GM19023 (cell line): ENCODE results near the gene CLPSL2.

Experiments
- ATAC-seq: cut with Tn5 transposase; IDR thresholded peaks from one replicate; pipeline ENCODE4 v1.9.1; 2021; ENCODE audit warnings: mild to moderate bottlenecking, moderate library complexity; ENCODE audit not compliant: unreplicated experiment

Gene CLPSL2

GRCh38 chr6:35786272-35786671 lies 9.9 kb downstream of the CLPSL2 start:
- ATAC-seq = no peak

- no peak for ATAC-seq
Observed at GRCh38 chr6:35786810-35787209, 10.4 kb downstream of the CLPSL2 start.

- ATAC-seq = no peak
Observed at GRCh38 chr6:35787266-35788218, 11.1 kb downstream of the CLPSL2 start.

GRCh38 chr6:35788423-35788982 lies 12.1 kb downstream of the CLPSL2 start:
- ATAC-seq = no peak

- ATAC-seq = no peak
Observed at GRCh38 chr6:35790683-35791082, 14.3 kb downstream of the CLPSL2 start.

- no peak for ATAC-seq
Observed at GRCh38 chr6:35794536-35795452, 18.4 kb downstream of the CLPSL2 start.

- no peak for ATAC-seq
Observed at GRCh38 chr6:35795453-35796071, 19.2 kb downstream of the CLPSL2 start.

GRCh38 chr6:35796236-35796635 lies 19.8 kb downstream of the CLPSL2 start:
- ATAC-seq = no peak

- ATAC-seq = no peak
Observed at GRCh38 chr6:35797837-35798526, 21.6 kb downstream of the CLPSL2 start.

GRCh38 chr6:35798706-35799105 lies 22.3 kb downstream of the CLPSL2 start:
- no peak for ATAC-seq

GRCh38 chr6:35801148-35801547 lies 24.8 kb downstream of the CLPSL2 start:
- ATAC-seq = no peak

GRCh38 chr6:35804996-35805736 lies 28.8 kb downstream of the CLPSL2 start, which contains the start of gene LHFPL5:
TSS of gene LHFPL5 (plus strand) at chr6:35805352. CDS start at chr6:35805671, 319 bp downstream.
- no peak for ATAC-seq

GRCh38 chr6:35808688-35809087 lies 32.3 kb downstream of the CLPSL2 start:
- ATAC-seq = no peak

GRCh38 chr6:35809809-35810208 lies 33.4 kb downstream of the CLPSL2 start:
- ATAC-seq = no peak

GRCh38 chr6:35810971-35811698 lies 34.7 kb downstream of the CLPSL2 start:
- no peak for ATAC-seq

GRCh38 chr6:35811699-35811995 lies 35.2 kb downstream of the CLPSL2 start:
- ATAC-seq = no peak

- ATAC-seq = no peak
Observed at GRCh38 chr6:35817515-35817914, 41.1 kb downstream of the CLPSL2 start.

- ATAC-seq = no peak
Observed at GRCh38 chr6:35823601-35824000, 47.2 kb downstream of the CLPSL2 start.
